Heart right ventricle (tissue), 16 donors: Measurements from ENCODE around the gene PSTPIP1. TPM values are rescaled to one million over a fixed set of nuclear protein-coding genes. Genes with fewer than 3 reads are reported as not detected.

ENCODE experiments used
- ATAC-seq, 8 donors: fragments of 200-7000 bp; cut with Tn5 transposase; one replicate each; pipeline ENCODE4 v1.9.1; 2020; ENCODE audit warnings: mild to moderate bottlenecking in 8 of 8, moderate library complexity in 8 of 8, moderate number of reproducible peaks in 1 of 8
- DNase-seq, 2 donors: peaks; one replicate each; pipeline ENCODE4 v3.0.0-alpha.2; 2020
- H3K27ac ChIP-seq, 10 donors: fragments of 200-600 bp; sonication (generic) in 2 of 10; one replicate each; pipeline versions ENCODE4 v1.5.0 to v1.8.0; 2020 to 2022; ENCODE audit warnings: mild to moderate bottlenecking in 3 of 10
- H3K27me3 ChIP-seq, 7 donors: fragments of 200-600 bp; one replicate each; pipeline ENCODE4 v1.8.0; 2021 to 2022; ENCODE audit warnings: mild to moderate bottlenecking in 2 of 7
- H3K36me3 ChIP-seq, 9 donors: fragments of 200-600 bp; sonication (generic) in 1 of 9; one replicate each; pipeline versions ENCODE4 v1.5.0 to v1.8.0; 2020 to 2022; ENCODE audit warnings: mild to moderate bottlenecking in 2 of 9
- H3K4me1 ChIP-seq, 9 donors: fragments of 200-600 bp; sonication (generic) in 1 of 9; one replicate each; pipeline versions ENCODE4 v1.5.0 to v1.8.0; 2020 to 2022; ENCODE audit warnings: mild to moderate bottlenecking in 4 of 9
- H3K4me3 ChIP-seq, 10 donors: fragments of 200-600 bp; sonication (generic) in 2 of 10; one replicate each; pipeline versions ENCODE4 v1.5.0 to v1.8.0; 2020 to 2022; ENCODE audit warnings: mild to moderate bottlenecking in 7 of 10, moderate library complexity in 2 of 10
- H3K9me3 ChIP-seq, 11 donors: fragments of 200-600 bp in 10 of 11; sonication (generic) in 2 of 11; one replicate each; pipeline versions ENCODE4 v1.5.0 to v1.8.0; 2013 to 2022; ENCODE audit warnings: mild to moderate bottlenecking in 2 of 11, control low read depth in 1 of 11, moderate library complexity in 1 of 11
- WGBS, 2 donors: extraction: QIAGEN DNeasy Blood & Tissue Kit; methylation state at CpG; one replicate each; pipeline ENCODE4 v1.1.7; 2013; ENCODE audit warnings: inconsistent platforms in 1 of 2; 5-methylcytosine and 5-hydroxymethylcytosine counted together
- intact Hi-C, 10 donors: fragments of 100-400 bp; cut with DNase I; formaldehyde crosslinking; loops; one replicate each; pipeline versions ENCODE4 v1.11.1 to v1.14.2; 2022
- polyA plus RNA-seq, 2 donors: library from polyadenylated mRNA; stranded (reverse); fragments of 200-250 nt; gene quantifications; one replicate each; pipeline ENCODE4 v1.2.3, GENCODE V29; 2013
- total RNA-seq, 10 donors: library from RNA; stranded (reverse); fragmentation: NEBNext Ultra II Directional in 3 of 10; extraction: Animal tissue kit (Norgen Biotek cat#: 25700) in 3 of 10; gene quantifications; one replicate each; pipeline versions ENCODE4 v1.2.1 to v1.2.4, GENCODE V29; 2021 to 2023
- TF ChIP-seq, protein P1 (sequence below), 9 donors: fragments of 200-600 bp; sonication (generic) in 2 of 9; IDR thresholded peaks; one replicate each; pipeline versions ENCODE4 v1.5.0 to v1.8.0; 2021 to 2022; ENCODE audit warnings: antibody characterized with exemption in 9 of 9, mild to moderate bottlenecking in 5 of 9, moderate library complexity in 1 of 9
- donor health status: Arrhythmogenic right ventricular cardiomyopathy.
- donor health status: ischemic (EF 13 %, LVEDD 7.1; RV severe dilation, severe dysfunction).
- donor health status: healthy with polysubstance abuse.
- donor health status: DM: no; HTN: yes; CAD: no.
- donor health status: DM: no; HTN: no; CAD: no.
- donor health status: ischemic (EF 25% LVEDD 6.9; RV normal size, moderate dysfunction).
- donor health status: ischemic (EF 25% LVEDD 5.7; RV mildly dilated, moderate dysfunction).
- donor health status: healthy.
- donor health status: DM: yes; HTN: yes; CAD: no.
- donor health status: Ischemic cardiomyopathy.
- donor health status: ischemic (EF 35%, LVEDD 5.7; RV mildly dilated, moderate dysfunction).
- donor health status: nonischemic (EF 11% LVEDD 7.7; RV severe dilation, severe dysfunction).
- donor health status: DM: yes; HTN: yes; CAD: no.
- donor health status: PGD.
- donor health status: ischemic (EF 29% LVEDD 5.4; RV normal size, mild dysfunction).
- donor health status: nonischemic (EF 23%, LVEDD 6.1; RV moderate dilation, normal function).

Gene PSTPIP1
- total and polyA plus RNA-seq, 12 donors = 1.3 to 10.4 (median 2.9) TPM; not detected in 1

DNA sequence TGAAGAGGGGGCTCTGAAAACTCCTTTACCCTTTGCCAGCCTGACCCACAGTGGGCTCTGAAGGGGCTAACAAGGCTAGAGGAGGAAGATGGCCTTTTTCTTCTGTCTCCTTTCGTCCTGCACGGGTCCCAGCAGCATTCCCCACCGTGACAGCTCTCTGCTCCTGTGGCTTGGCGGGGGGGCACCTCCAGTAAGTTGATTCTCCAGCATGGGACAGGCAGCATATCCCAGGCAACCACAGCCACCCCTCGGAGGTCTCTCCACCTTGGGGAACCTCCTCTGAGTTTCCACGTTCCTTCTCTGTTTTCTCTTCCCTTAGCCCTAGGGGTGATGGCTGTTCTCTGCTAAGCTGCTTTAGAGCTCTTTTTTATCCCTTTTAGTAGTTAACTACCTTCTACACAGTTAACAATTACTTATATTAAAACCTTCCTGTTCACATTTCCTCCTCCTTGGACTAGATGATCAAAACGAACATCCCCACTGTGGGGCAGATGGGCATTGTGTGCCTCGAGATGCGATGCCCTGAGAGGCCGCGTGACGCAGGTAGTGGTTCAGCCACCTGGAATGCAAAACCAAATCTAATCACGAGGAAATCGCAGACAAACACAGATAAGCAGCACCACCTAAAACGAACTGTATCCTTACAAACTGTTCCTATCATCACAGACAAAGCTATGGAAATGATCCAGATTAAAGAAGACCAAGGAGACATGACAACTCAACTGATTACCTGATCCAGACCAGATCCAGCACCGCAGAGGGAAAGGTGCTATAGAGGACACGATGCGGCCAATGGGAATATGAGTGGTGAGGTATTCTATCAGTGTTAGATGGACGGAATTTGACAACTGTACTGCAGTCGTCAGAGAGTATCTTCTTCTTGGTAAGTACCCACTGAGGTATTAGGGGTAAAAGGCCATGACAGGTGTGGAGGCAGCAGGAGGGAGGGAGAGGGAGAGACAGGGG is 48.3 kb downstream of the PSTPIP1 start:
- Histone ChIP-seq H3K4me3 (no peak overlapping the region), H3K4me1 (peaks cover 0 to 39% (median 19%) of the 10 kb centered on the region in 9 donors), H3K27me3 (no peaks in the 10 kb centered on the region), H3K27ac (peak overlapping the region in 3 of 10 donors; percentile 48 to 57 (median 51)), H3K36me3 (peaks cover 0 to 88% (median 5%) of the 10 kb centered on the region in 9 donors), H3K9me3 (peaks cover 0 to 40% (median 0%) of the 10 kb centered on the region in 11 donors)
- DNase-seq (no peak), ATAC-seq (no peak)
- intact Hi-C loops = loop anchor here in 1 of 10 donors (2.0 kb wide), 1 partner anchor 16 kb away; no protein-coding TSS in a partner anchor
- WGBS, 2 donors = 82% methylated on average over 20 of the region's 20 CpGs
- TF ChIP-seq, protein P1, sequence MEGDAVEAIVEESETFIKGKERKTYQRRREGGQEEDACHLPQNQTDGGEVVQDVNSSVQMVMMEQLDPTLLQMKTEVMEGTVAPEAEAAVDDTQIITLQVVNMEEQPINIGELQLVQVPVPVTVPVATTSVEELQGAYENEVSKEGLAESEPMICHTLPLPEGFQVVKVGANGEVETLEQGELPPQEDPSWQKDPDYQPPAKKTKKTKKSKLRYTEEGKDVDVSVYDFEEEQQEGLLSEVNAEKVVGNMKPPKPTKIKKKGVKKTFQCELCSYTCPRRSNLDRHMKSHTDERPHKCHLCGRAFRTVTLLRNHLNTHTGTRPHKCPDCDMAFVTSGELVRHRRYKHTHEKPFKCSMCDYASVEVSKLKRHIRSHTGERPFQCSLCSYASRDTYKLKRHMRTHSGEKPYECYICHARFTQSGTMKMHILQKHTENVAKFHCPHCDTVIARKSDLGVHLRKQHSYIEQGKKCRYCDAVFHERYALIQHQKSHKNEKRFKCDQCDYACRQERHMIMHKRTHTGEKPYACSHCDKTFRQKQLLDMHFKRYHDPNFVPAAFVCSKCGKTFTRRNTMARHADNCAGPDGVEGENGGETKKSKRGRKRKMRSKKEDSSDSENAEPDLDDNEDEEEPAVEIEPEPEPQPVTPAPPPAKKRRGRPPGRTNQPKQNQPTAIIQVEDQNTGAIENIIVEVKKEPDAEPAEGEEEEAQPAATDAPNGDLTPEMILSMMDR (IDR thresholded peaks at IDR 0.05) = no peak

DNA sequence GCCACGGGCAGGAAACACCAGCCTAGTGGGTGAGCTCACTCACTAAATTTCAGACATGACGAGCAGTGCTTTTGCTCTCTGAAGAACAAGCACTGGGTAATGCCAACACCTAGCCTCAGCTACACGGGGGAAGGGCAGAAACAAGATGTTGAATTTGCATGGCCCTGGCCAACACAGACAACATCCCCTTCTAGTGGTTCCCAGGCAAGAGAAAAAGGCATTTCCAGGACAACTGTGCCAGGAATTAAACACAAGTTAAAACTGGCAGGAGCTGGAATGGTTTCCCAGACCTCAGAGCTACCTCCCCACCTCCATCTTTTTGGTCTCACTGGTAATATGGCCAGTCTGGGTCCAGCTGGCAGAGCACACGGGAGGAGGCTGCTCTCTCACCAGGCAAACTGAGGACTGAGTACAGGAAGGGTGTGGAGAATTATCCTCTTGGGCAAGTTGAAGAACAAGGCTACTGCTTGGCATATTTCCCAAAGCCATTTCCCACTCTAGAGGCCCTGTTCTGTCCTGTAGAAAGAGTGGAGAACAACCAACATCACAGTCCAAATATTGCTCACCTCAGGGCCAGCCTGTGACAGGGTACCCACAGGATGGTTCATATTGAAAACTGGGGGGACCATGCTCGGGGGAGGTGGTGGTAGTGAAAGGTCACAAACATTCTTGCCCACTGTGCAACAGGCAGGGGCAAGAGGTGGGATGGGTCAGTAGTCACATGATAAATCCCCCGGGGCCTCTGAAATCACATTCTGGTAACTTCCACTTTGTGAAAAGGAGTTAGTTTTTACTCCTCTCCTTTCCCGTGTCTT is 49.5 kb downstream of the PSTPIP1 start:
- 73 to 74% methylated on average over 7 of the region's 7 CpGs for WGBS, 2 donors
- TF ChIP-seq, protein P1 (IDR thresholded peaks at IDR 0.05) = peak in 1 of 9 donors; percentile 8
- Histone ChIP-seq H3K4me1 (peaks cover 0 to 28% (median 18%) of the 10 kb centered on the region in 9 donors), H3K36me3 (peaks cover 0 to 77% (median 5%) of the 10 kb centered on the region in 9 donors), H3K27ac (peak overlapping the region in 6 of 10 donors; percentile 0 to 57 (median 46)), H3K27me3 (no peaks in the 10 kb centered on the region), H3K4me3 (no peak overlapping the region), H3K9me3 (peaks cover 0 to 31% (median 0%) of the 10 kb centered on the region in 11 donors)
- ATAC-seq (peak; percentile 16 to 92 (median 82)), DNase-seq (peak in 1 of 2 donors; percentile 46)
- intact Hi-C loops = no loop called here

DNA sequence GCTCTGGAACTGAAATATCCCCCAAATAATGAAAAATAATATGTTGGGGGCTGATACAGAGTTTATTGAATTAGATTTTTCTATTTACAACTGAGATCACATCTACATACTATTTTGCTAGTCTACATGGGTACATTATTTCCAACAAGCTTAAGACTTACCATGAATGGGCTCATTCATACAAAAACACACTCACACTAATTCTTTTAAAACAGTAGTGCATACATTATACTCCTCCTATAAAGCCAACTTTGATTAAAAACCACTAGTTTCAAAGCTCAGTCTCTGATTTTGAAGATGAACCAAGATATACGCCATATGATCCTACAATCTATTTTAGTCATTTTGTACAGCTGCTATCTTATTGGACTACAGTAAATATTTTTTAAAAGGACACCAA is 51.1 kb downstream of the PSTPIP1 start:
- Histone ChIP-seq H3K9me3 (peaks cover 0 to 15% (median 0%) of the 10 kb centered on the region in 11 donors), H3K27ac (no peak overlapping the region), H3K4me1 (peaks cover 0 to 19% (median 14%) of the 10 kb centered on the region in 9 donors), H3K4me3 (no peak overlapping the region), H3K36me3 (peaks cover 0 to 81% (median 5%) of the 10 kb centered on the region in 9 donors), H3K27me3 (no peaks in the 10 kb centered on the region)
- no peak for DNase-seq
- TF ChIP-seq, protein P1 (IDR thresholded peaks at IDR 0.05) = no peak
- intact Hi-C loops = no loop called here
- no peak for ATAC-seq
- WGBS, 2 donors = 82 to 97% methylated on average over 1 of the region's 1 CpG
